SJSA1 (cell line): ENCODE data around the gene AATK. TPM values are rescaled to one million over a fixed set of nuclear protein-coding genes. Genes with fewer than 3 reads are reported as not detected.
"Not testable (repeated sequence)": the region's sequence is repeated elsewhere in the genome, so short reads cannot be mapped to it uniquely, and the experiment has no call there.

Experiments used
- DNase-seq, 2 experiments: peaks; one replicate each; pipeline ENCODE4 v3.0.0-alpha.2; 2015 to 2020; ENCODE audit warnings: low spot score in 2 of 2, low read depth in 1 of 2
- H3K27ac ChIP-seq: fragments of 250-450 bp; sonication (Bioruptor Pico); 2 replicates; pipeline ENCODE4 v1.5.1; 2020; ENCODE audit warnings: mild to moderate bottlenecking, moderate library complexity
- H3K27me3 ChIP-seq: fragments of 250-450 bp; sonication (Bioruptor Pico); replicated peaks from 2 replicates; pipeline ENCODE4 v1.5.1; 2020; ENCODE audit warnings: mild to moderate bottlenecking, moderate library complexity
- H3K36me3 ChIP-seq: fragments of 250-450 bp; sonication (Bioruptor Pico); 2 replicates; pipeline ENCODE4 v1.5.1; 2020; ENCODE audit warnings: mild to moderate bottlenecking
- H3K4me1 ChIP-seq: fragments of 250-450 bp; sonication (Bioruptor Pico); replicated peaks from 2 replicates; pipeline ENCODE4 v1.6.1; 2021; ENCODE audit warnings: mild to moderate bottlenecking
- H3K4me3 ChIP-seq: fragments of 250-450 bp; sonication (Bioruptor Pico); 2 replicates; pipeline ENCODE4 v1.5.1; 2020; ENCODE audit warnings: mild to moderate bottlenecking
- H3K9me3 ChIP-seq: fragments of 250-450 bp; sonication (Bioruptor Pico); replicated peaks from 2 replicates; pipeline ENCODE4 v1.5.1; 2020; ENCODE audit warnings: mild to moderate bottlenecking
- total RNA-seq: library from RNA; depleted of rRNA; stranded (reverse); fragments of >200 nt; shearing (Covaris generic); gene quantifications from 2 replicates; pipeline ENCODE4 v1.2.3, GENCODE V29; 2014

The AATK gene
- total RNA-seq, 1 experiment from 2014 or later, result 0.18 TPM

DNA sequence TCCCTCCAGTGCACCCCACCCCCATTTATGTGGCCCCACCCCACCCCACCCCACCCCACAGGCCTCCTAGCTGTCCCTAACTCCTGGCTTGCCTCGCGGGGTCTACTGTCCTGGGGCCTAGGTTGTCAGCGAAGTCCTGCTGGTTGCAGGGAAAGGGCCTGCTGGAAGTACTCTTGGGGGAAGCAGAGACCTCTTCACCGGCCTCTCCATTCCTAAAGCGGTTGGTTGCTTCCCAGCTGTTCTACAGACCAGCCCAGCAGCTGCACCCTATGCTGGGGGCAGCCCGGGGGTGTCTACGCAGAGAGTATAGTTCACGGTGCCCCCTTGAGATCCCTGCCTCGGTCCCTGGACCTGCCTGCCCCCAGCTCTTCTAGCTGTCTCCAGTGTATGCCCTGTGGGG lies 74.9 kb downstream of the AATK start:
- H3K4me1 ChIP-seq, result peaks cover 22% of the 10 kb centered on the region
- no peak overlapping the region for H3K4me3 ChIP-seq
- no peaks in the 10 kb centered on the region for H3K9me3 ChIP-seq
- H3K27me3 ChIP-seq, result no peaks in the 10 kb centered on the region
- no peak overlapping the region for H3K27ac ChIP-seq
- peaks cover 52% of the 10 kb centered on the region for H3K36me3 ChIP-seq
- no peak for DNase-seq

GRCh38 chr17:81090361-81091136 lies 75.5 kb downstream of the AATK start:
- Histone ChIP-seq H3K4me1 (peaks cover 16% of the 10 kb centered on the region), H3K4me3 (no peak overlapping the region), H3K36me3 (peaks cover 52% of the 10 kb centered on the region), H3K27me3 (no peaks in the 10 kb centered on the region), H3K27ac (no peak overlapping the region), H3K9me3 (no peaks in the 10 kb centered on the region)
- DNase-seq, result no peak

- DNase-seq, result no peak
- no peak overlapping the region for H3K4me3 ChIP-seq
- no peak overlapping the region for H3K27ac ChIP-seq
- H3K36me3 ChIP-seq, result peaks cover 63% of the 10 kb centered on the region
- H3K27me3 ChIP-seq, result no peaks in the 10 kb centered on the region
- no peaks in the 10 kb centered on the region for H3K4me1 ChIP-seq
- H3K9me3 ChIP-seq, result no peaks in the 10 kb centered on the region
Measured at GRCh38 chr17:81086789-81087551, 79.1 kb downstream of the AATK start.

GRCh38 chr17:81085420-81085911 lies 80.6 kb downstream of the AATK start:
- no peaks in the 10 kb centered on the region for H3K4me1 ChIP-seq
- no peaks in the 10 kb centered on the region for H3K27me3 ChIP-seq
- H3K36me3 ChIP-seq, result peaks cover 62% of the 10 kb centered on the region
- no peak for DNase-seq
- no peak overlapping the region for H3K27ac ChIP-seq
- H3K9me3 ChIP-seq, result no peaks in the 10 kb centered on the region
- no peak overlapping the region for H3K4me3 ChIP-seq

DNA sequence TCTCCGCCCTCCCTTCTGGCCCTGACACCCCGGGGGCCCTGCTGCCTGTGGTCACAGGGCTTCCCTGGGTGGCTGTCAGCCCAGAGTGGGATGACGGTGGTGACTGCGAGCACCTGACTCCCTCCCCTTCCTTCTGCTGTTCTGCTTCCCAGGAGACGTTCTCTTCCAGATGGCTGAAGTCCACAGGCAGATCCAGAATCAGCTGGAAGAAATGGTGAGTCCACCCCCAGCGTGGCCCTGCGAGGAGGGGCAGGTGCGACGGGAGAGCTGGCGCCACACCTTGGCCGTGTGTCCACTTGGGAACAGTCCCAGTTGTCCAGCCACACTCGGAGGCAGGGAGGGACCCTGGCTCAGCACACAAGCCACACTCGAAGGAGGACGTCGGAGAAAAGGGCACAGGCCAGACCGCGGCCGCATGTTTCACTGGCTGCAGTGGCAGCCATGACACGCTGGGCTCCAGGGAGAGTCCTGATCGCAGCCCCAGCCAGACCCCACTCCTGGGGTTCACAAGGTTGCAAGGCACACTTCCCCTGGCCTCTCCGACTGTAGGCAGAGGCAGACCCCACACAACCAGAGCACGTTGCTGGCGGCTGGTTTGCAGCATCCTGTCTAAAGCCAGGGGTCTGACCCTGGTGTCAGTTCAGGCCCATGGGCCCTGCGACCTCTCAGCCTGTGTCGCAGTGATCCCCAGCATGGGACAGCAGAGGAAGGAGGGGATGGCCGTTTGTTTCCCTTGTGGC lies 81.2 kb downstream of the AATK start:
- H3K9me3 ChIP-seq, result no peaks in the 10 kb centered on the region
- peaks cover 59% of the 10 kb centered on the region for H3K36me3 ChIP-seq
- H3K27ac ChIP-seq, result no peak overlapping the region
- no peaks in the 10 kb centered on the region for H3K27me3 ChIP-seq
- H3K4me3 ChIP-seq, result no peak overlapping the region
- DNase-seq, result no peak
- H3K4me1 ChIP-seq, result no peaks in the 10 kb centered on the region

GRCh38 chr17:81083125-81083765 lies 82.8 kb downstream of the AATK start:
- Histone ChIP-seq H3K36me3 (peaks cover 56% of the 10 kb centered on the region), H3K27ac (no peak overlapping the region), H3K4me3 (no peak overlapping the region), H3K4me1 (no peaks in the 10 kb centered on the region), H3K27me3 (no peaks in the 10 kb centered on the region), H3K9me3 (no peaks in the 10 kb centered on the region)
- no peak for DNase-seq

GRCh38 chr17:81082177-81083073 lies 83.6 kb downstream of the AATK start:
- no peaks in the 10 kb centered on the region for H3K27me3 ChIP-seq
- no peak overlapping the region for H3K4me3 ChIP-seq
- DNase-seq, result no peak
- no peaks in the 10 kb centered on the region for H3K9me3 ChIP-seq
- H3K27ac ChIP-seq, result no peak overlapping the region
- peaks cover 48% of the 10 kb centered on the region for H3K36me3 ChIP-seq
- H3K4me1 ChIP-seq, result no peaks in the 10 kb centered on the region

GRCh38 chr17:81081222-81082176 lies 84.5 kb downstream of the AATK start:
- H3K27ac ChIP-seq, result no peak overlapping the region
- no peaks in the 10 kb centered on the region for H3K9me3 ChIP-seq
- H3K4me1 ChIP-seq, result no peaks in the 10 kb centered on the region
- no peaks in the 10 kb centered on the region for H3K27me3 ChIP-seq
- no peak for DNase-seq
- H3K4me3 ChIP-seq, result no peak overlapping the region
- peaks cover 46% of the 10 kb centered on the region for H3K36me3 ChIP-seq

GRCh38 chr17:81080019-81080418 lies 86.0 kb downstream of the AATK start:
- H3K9me3 ChIP-seq, result no peaks in the 10 kb centered on the region
- DNase-seq, result no peak
- H3K4me3 ChIP-seq, result no peak overlapping the region
- H3K27me3 ChIP-seq, result no peaks in the 10 kb centered on the region
- no peak overlapping the region for H3K27ac ChIP-seq
- H3K36me3 ChIP-seq, result peaks cover 43% of the 10 kb centered on the region
- H3K4me1 ChIP-seq, result peaks cover 1% of the 10 kb centered on the region

GRCh38 chr17:81078026-81078913 lies 87.8 kb downstream of the AATK start:
- DNase-seq, H3K27me3 ChIP-seq, H3K4me3 ChIP-seq, H3K9me3 ChIP-seq, H3K4me1 ChIP-seq, H3K27ac ChIP-seq: not testable (repeated sequence)
- peaks cover 53% of the 10 kb centered on the region for H3K36me3 ChIP-seq

GRCh38 chr17:81076141-81076679 lies 89.8 kb downstream of the AATK start:
- Histone ChIP-seq H3K36me3 (peaks cover 63% of the 10 kb centered on the region), H3K27ac (no peak overlapping the region), H3K9me3 (no peaks in the 10 kb centered on the region), H3K4me1 (peaks cover 10% of the 10 kb centered on the region), H3K4me3 (no peak overlapping the region), H3K27me3 (no peaks in the 10 kb centered on the region)
- no peak for DNase-seq
